ENCODE measurements around the gene HSD17B13.
"Not testable (repeated sequence)": the region's sequence is repeated elsewhere in the genome, so short reads cannot be mapped to it uniquely, and the experiment has no call there.

HSD17B13 gene

GRCh38 chr4:87317527-87317926 lies 5.2 kb downstream of the HSD17B13 start:
- Histone ChIP-seq H3K27me3 (ENCODE audit: insufficient read depth, low read length) (no peaks in the 10 kb centered on the region), H4K20me1 (ENCODE audit: insufficient read depth, low read length) (no peaks in the 10 kb centered on the region), H3K9ac (ENCODE audit: low read length) (no peak overlapping the region), H2AFZ (ENCODE audit: low read length) (no peak overlapping the region), H3K9me3 (ENCODE audit: low read length) (no peaks in the 10 kb centered on the region), H3F3A (ENCODE audit: insufficient read depth, low read length) (no peaks in the 10 kb centered on the region), H3K36me3 (ENCODE audit: insufficient read depth, low read length) (no peaks in the 10 kb centered on the region), H3K4me1 (ENCODE audit: insufficient read depth, low read length, severe bottlenecking) (no peaks in the 10 kb centered on the region), H3K4me2 (ENCODE audit: low read length) (no peak overlapping the region), H3K79me2 (ENCODE audit: insufficient read depth, low read length) (no peaks in the 10 kb centered on the region), H3K27ac (ENCODE audit: low read depth, low read length, poor library complexity, severe bottlenecking) (no peak overlapping the region), H3K4me3 (ENCODE audit: low read depth, low read length, poor library complexity, severe bottlenecking) (no peak overlapping the region), H3K9me2 (ENCODE audit: low read depth, low read length) (no peaks in the 10 kb centered on the region)
- TF ChIP-seq CTCF (IDR thresholded peaks at IDR 0.05; ENCODE audit: low read length) (no peak), EZH2 (IDR thresholded peaks at IDR 0.05; ENCODE audit: borderline replicate concordance, low read length) (no peak)

GRCh38 chr4:87316961-87317360 lies 5.7 kb downstream of the HSD17B13 start:
- no peak overlapping the region for H2AFZ ChIP-seq (ENCODE audit: low read length)

GRCh38 chr4:87315000-87315399 lies 7.7 kb downstream of the HSD17B13 start:
- H3K4me1 ChIP-seq (ENCODE audit: insufficient read depth, low read length, severe bottlenecking); H3K9ac ChIP-seq (ENCODE audit: low read length); H3K9me3 ChIP-seq (ENCODE audit: low read length); H3K27ac ChIP-seq (ENCODE audit: low read depth, low read length, poor library complexity, severe bottlenecking); H3K4me3 ChIP-seq (ENCODE audit: low read depth, low read length, poor library complexity, severe bottlenecking); H4K20me1 ChIP-seq (ENCODE audit: insufficient read depth, low read length); H2AFZ ChIP-seq (ENCODE audit: low read length); H3K36me3 ChIP-seq (ENCODE audit: insufficient read depth, low read length); H3K27me3 ChIP-seq (ENCODE audit: insufficient read depth, low read length); H3F3A ChIP-seq (ENCODE audit: insufficient read depth, low read length); H3K9me2 ChIP-seq (ENCODE audit: low read depth, low read length); H3K79me2 ChIP-seq (ENCODE audit: insufficient read depth, low read length); H3K4me2 ChIP-seq (ENCODE audit: low read length): not testable (repeated sequence)

More at GRCh38 chr4:87316961-87317360, 5.7 kb downstream of the HSD17B13 start:
- Histone ChIP-seq H3K4me1 (ENCODE audit: insufficient read depth, low read length, severe bottlenecking) (no peaks in the 10 kb centered on the region), H3K79me2 (ENCODE audit: insufficient read depth, low read length) (no peaks in the 10 kb centered on the region), H3K27me3 (ENCODE audit: insufficient read depth, low read length) (no peaks in the 10 kb centered on the region), H3K36me3 (ENCODE audit: insufficient read depth, low read length) (no peaks in the 10 kb centered on the region), H3K9me3 (ENCODE audit: low read length) (no peaks in the 10 kb centered on the region), H3F3A (ENCODE audit: insufficient read depth, low read length) (no peaks in the 10 kb centered on the region), H3K4me2 (ENCODE audit: low read length) (no peak overlapping the region), H3K9me2 (ENCODE audit: low read depth, low read length) (no peaks in the 10 kb centered on the region), H4K20me1 (ENCODE audit: insufficient read depth, low read length) (no peaks in the 10 kb centered on the region), H3K27ac (ENCODE audit: low read depth, low read length, poor library complexity, severe bottlenecking) (no peak overlapping the region), H3K4me3 (ENCODE audit: low read depth, low read length, poor library complexity, severe bottlenecking) (no peak overlapping the region), H3K9ac (ENCODE audit: low read length) (no peak overlapping the region)
- TF ChIP-seq CTCF (IDR thresholded peaks at IDR 0.05; ENCODE audit: low read length) (no peak), EZH2 (IDR thresholded peaks at IDR 0.05; ENCODE audit: borderline replicate concordance, low read length) (no peak)

GRCh38 chr4:87313756-87314155 lies 8.9 kb downstream of the HSD17B13 start:
- Histone ChIP-seq H2AFZ (ENCODE audit: low read length) (no peak overlapping the region), H3K27me3 (ENCODE audit: insufficient read depth, low read length) (no peaks in the 10 kb centered on the region), H3K79me2 (ENCODE audit: insufficient read depth, low read length) (no peaks in the 10 kb centered on the region), H3K4me3 (ENCODE audit: low read depth, low read length, poor library complexity, severe bottlenecking) (no peak overlapping the region), H3K9me2 (ENCODE audit: low read depth, low read length) (no peaks in the 10 kb centered on the region), H3K36me3 (ENCODE audit: insufficient read depth, low read length) (no peaks in the 10 kb centered on the region), H3K9me3 (ENCODE audit: low read length) (no peaks in the 10 kb centered on the region), H4K20me1 (ENCODE audit: insufficient read depth, low read length) (no peaks in the 10 kb centered on the region), H3K27ac (ENCODE audit: low read depth, low read length, poor library complexity, severe bottlenecking) (no peak overlapping the region), H3K4me1 (ENCODE audit: insufficient read depth, low read length, severe bottlenecking) (no peaks in the 10 kb centered on the region), H3K9ac (ENCODE audit: low read length) (no peak overlapping the region), H3F3A (ENCODE audit: insufficient read depth, low read length) (no peaks in the 10 kb centered on the region), H3K4me2 (ENCODE audit: low read length) (no peak overlapping the region)
- no peak for TF ChIP-seq EZH2 (IDR thresholded peaks at IDR 0.05; ENCODE audit: borderline replicate concordance, low read length)
- TF ChIP-seq CTCF (IDR thresholded peaks at IDR 0.05; ENCODE audit: low read length): no peak
